22Rv1 (cell line): Measurements from ENCODE around the gene TAT.
"Not testable (repeated sequence)": the region's sequence is repeated elsewhere in the genome, so short reads cannot be mapped to it uniquely, and the experiment has no call there.

Experiments used
- H3K27ac ChIP-seq: fragments of 450-650 bp; 2 replicates; pipeline ENCODE4 v1.5.1; 2017
- CTCF ChIP-seq: fragments of 450-650 bp; IDR thresholded peaks from 2 replicates; pipeline ENCODE4 v1.5.1; 2017; ENCODE audit warnings: mild to moderate bottlenecking
- ZFX ChIP-seq: fragments of 450-650 bp; IDR thresholded peaks from 2 replicates; pipeline ENCODE4 v1.6.1; 2017; ENCODE audit warnings: antibody characterized with exemption, borderline replicate concordance

The TAT gene

GRCh38 chr16:71610936-71611871 is 34.3 kb upstream of the TAT start:
- no peak for TF ChIP-seq ZFX
- TF ChIP-seq CTCF: peak; percentile 97
- no peak overlapping the region for H3K27ac ChIP-seq

- H3K27ac ChIP-seq: no peak overlapping the region
- TF ChIP-seq ZFX (no peak), CTCF (no peak)
Observed at GRCh38 chr16:71610447-71610846, 33.6 kb upstream of the TAT start.

GRCh38 chr16:71609066-71609465 is 32.2 kb upstream of the TAT start:
- no peak for TF ChIP-seq CTCF
- no peak for TF ChIP-seq ZFX
- no peak overlapping the region for H3K27ac ChIP-seq

DNA sequence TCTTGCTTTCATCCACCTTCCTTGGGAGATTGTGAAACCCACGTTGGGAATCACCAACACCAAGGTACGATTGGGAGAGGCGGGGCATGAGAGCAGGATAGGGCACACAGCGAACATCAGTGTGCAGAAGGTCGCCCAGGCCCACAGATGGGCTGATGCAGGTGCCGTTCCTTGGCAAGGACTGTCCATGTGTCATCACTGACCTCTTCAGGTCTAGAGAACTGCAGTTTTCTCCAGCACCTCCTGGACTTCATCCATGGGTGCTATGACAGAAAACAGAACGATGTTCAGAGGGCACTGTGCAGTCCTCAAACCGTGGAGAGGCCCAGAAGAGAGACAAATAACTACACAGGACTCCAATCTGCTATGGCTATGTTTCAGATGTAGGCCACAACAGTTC is 23.9 kb upstream of the TAT start:
- TF ChIP-seq CTCF (no peak), ZFX (no peak)
- H3K27ac ChIP-seq: no peak overlapping the region

GRCh38 chr16:71598426-71598825 is 21.5 kb upstream of the TAT start:
- H3K27ac ChIP-seq: not testable (repeated sequence)

GRCh38 chr16:71595340-71595826 is 18.5 kb upstream of the TAT start:
- H3K27ac ChIP-seq: not testable (repeated sequence)

- no peak overlapping the region for H3K27ac ChIP-seq
- TF ChIP-seq ZFX: no peak
- TF ChIP-seq CTCF: no peak
Observed at GRCh38 chr16:71594000-71594646, 17.2 kb upstream of the TAT start.

- no peak for TF ChIP-seq CTCF
- no peak for TF ChIP-seq ZFX
- H3K27ac ChIP-seq: no peak overlapping the region
Observed at GRCh38 chr16:71593048-71593999, 16.4 kb upstream of the TAT start.
